ENCODE data around the gene WNT4.
A peak's percentile ranks its signal among the peaks of the same experiment; 100 is the strongest.

The WNT4 gene

DNA sequence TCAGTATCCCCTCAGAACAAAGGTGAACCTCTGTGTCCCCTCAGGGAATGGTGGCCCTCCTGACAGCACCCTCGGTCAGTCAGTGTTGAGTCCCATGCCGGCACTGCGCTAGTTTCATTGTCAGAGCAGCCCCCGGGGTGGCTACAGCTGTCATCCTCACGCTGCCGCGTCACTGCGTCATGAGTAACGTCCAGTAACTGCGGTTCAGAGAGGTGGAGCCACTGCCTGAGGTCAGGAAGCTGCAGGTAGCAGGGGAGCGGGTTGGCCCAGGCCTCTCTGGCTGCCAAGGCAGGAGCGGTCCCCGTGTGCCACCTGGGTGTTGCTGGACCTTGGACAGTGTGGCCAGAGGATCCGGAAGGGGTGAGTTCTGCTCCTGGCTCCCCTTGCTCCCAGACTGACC is 20.2 kb upstream of the WNT4 start:
- DNase-seq, result no peak

DNA sequence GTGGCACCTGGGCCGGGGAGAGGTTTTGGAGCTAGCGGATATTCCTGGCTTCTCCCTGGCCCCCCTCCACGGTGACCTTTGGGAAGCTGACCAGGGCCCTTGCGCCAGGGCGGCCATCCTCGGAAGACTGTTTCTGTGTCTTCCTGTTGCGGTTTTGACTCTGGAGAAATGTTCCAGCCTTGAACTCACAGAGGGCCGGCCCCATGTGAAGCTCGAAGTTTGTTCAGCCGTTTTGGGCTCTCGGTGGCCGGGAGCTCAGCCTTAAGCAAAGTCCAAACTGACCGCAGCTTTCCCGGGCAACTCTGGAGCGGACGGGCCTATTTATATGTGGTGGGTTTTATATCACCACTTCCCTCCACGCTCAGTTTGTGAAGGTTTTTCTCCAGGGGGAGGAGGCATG is 17.0 kb upstream of the WNT4 start:
- no peak for DNase-seq

DNA sequence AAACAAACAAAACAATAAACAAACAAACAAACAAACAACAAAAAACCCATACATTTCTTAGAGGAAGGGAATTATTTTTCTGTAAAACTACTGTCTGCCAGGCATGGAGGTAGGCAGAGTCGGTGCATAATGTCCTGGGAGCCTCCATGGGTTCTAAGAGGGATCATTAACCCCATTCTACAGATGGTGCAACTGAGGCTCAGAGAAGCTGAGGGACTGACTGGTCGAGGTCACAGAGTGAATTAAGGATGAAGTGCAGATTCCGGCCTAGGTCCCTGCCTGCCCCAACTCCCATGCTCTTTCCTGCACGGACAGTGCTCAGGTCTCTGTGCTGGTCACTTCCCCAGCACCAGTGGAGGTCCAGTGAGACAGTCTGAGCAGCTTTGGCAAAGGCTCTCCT is 15.8 kb upstream of the WNT4 start:
- no peak for DNase-seq

DNA sequence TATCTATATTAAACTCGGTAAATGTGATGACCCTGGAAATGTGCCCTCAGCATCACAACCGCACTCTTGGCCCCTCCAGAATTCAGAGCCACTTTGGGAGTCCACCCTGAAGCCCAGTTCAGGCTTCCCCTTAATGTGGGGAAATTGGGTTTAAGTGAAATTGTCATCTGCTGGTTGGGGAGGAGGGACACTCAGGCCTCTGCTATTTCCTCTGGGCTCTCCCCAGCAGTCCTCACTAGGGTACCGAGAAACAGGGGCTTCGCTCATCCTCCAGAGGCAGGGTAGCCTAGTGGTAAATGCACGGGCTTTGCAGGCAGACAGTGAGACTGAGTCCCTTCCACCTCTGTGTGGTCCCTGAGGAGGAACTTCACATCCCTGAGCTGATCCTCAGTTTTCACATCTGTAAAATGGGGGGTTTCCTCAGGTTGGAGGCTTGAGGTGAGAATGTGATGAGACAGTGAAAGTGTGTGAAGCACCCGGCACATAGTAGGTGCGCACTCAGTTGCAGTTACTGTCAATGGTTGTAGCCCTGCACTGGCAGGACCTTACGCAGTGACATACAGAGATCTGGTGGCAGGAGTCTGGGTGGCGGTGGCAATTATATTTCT is 14.6 kb upstream of the WNT4 start:
- no peak for DNase-seq

DNA sequence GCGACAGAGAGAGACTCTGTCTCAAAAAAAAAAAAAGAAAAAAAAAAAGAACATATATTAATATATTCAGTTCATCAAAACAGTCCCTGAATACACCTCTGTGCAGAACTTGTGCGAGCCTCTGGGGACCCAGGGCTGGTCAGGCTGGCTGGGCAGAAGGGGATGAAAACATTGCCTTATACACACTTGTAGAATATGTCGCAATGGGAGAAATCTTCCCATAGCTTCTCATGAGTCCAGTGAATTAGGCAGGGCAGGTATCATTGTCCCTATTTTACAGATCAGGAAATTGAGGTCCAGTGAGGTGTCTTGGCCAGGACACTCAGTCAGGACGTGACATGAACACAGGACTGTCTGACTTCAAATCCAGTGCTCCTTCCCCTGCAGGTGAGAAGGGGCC is 12.6 kb upstream of the WNT4 start:
- no peak for DNase-seq

DNA sequence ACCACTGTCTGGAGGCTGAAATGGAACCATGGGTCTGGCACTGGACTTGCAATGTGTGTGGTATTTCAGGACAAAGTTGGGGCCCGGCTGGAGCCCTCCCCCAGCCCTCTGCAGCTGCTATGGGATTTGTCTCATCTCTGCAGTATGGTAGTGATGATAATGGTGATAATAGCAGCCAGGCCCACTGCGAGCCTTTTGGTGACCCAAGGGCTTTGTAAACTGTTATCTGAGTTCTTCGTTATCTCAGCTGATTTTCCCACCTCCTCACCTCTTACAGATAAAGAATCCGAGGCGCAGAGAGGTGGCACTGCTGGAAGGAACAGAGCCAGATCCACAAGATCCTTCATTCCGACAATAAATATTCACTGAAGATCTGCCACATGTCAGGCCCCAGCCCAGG is 11.7 kb upstream of the WNT4 start:
- DNase-seq, result no peak

DNA sequence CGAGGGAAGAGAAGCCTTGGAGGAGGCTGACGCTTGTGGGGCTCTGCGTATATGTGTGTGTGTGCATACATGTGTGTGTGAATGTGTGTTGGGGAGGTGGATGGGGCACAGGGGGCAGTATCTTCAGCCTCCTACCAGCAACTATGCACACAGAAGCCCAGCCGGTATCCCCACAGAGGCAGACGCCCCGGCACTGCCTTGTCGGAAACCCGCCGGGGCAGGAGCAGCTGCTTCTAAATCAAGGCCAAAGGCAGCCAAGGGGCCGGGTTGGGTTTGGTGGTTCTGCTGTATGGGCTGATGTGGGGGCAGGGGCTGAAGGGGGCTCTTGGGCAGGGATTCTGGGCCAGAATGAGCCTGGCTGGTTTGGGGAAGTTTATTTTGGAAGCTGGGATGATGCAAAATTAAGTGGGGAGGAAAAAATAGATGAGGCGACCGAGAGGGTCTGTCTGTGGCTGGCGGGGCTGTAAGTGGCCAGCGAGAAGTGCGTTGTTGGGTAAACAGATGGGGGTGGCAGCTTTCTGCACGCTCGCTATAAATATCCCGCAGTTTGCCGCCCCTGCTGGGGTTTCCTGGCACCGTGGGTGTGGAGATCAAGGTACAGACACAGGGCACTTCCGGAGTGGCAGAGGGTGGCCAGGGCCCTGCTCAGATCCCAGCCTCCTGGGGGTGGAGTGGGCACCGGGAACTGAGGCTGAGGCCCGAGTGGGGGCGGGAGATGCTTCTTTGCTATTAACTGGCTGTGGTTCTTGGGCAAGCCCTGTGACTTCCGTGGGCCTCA is 11.0 kb upstream of the WNT4 start:
- DNase-seq, result no peak

DNA sequence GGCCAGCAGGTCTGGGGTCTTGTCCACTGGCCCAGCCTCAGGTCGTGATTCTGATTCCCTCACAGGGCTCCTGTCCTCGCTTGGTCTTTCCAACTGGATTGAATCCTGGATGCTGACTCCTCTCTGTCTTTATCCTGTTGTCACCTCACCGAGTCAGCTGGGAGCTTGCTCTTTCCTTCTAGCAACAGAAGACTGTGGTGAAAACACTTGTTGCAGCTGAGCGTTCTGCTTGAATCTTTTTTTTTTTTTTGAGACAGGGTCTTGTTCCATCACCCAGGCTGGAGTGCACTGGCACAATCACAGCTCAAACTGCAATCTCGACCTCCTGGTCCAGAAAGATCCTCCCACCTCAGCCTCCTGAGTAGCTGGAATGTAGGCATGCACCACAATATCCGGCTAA is 8.0 kb upstream of the WNT4 start:
- no peak for DNase-seq

DNA sequence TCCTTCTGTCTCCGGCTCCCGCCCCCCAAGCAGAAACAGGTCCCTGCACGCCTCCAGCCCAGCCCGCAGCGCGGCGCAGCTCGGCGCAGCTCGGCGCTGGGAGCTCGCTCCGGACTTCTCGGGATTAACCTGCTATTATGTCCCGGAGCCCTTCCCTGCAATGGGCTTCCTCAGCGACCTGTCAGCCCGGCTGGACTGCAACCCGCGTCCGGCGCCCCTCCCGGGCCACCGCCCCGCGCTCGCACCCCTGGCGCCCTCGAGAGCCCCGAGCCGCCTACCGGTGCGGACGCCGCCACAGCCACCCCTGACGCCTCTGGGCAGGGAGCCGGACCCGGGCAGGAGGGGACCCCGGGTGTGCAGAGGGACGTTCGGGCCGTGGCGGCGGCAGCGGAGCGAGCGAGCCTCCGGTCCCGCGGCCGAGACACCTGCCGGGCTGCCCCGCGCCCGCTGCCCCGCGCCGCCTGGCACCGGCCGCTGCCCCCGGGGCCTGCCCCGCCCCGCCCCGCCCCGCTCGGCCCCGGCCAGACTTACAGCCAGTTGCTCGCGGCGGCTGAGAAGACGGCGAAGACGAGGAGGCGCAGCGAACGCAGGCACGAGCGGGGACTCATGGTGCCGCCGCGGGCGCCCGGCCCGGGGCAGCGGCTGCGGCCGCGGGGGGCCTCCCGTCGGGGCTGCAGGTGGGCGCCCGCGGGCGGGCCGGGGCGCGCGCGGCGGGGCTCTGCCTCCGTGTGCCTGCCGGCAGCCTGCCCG is 407 bp downstream of the WNT4 start:
- no peak for DNase-seq

DNA sequence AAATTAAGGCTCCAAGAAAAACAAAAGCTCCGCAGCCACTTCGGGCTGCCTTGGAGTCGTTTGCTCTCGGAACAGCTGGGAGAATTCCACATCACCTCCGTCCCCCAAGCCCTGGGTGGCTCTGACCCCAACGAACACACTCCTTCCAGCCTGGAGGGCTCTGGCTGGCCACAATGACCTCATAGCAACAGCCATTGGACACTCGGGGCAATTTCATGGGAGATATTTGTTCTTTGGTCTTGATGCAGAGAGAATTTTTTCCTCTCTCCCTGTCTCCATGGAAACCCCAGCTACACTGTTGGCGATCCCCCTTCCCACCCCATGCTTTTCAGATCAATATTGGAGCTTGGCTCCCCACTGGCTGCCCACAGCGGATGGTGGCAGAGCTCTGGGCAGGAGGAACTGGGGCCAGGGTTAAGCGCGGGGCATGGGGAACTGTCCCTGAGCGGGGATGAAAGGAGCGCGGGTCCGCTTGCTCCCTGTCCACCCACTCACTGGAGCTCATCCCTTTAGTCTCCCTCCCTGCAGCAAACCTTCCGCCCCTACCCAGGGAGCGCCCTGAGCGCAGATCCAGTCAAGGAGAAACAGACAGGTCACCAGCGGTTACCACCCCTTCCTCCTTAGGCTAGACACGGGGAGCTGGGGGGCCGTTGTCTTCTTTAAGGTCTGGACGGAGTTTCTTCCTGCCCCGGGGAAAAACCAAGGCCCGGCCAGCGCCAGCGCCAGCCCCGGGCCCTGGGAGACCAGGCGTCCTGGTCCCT is 1.2 kb downstream of the WNT4 start:
- no peak for DNase-seq

DNA sequence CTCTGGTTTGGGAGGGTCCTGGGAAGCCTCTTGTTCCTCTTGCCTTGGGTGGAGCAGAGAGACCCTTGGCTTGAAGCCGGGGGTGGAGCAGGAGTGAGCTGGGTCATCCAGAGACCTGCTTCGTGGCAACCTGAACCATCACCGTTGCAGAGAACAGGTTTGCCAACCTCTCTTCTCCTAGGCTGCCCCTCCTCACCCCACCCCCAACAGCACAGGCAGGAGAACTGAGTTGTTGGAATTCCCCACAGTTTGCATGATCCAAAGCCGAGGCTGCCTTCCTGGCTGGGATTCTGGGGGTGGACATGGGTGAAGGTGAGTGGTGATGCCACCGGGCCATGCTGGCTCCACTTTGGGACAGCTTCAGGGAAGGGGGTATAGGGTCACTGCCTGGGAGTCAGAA is 2.2 kb downstream of the WNT4 start:
- no peak for DNase-seq

DNA sequence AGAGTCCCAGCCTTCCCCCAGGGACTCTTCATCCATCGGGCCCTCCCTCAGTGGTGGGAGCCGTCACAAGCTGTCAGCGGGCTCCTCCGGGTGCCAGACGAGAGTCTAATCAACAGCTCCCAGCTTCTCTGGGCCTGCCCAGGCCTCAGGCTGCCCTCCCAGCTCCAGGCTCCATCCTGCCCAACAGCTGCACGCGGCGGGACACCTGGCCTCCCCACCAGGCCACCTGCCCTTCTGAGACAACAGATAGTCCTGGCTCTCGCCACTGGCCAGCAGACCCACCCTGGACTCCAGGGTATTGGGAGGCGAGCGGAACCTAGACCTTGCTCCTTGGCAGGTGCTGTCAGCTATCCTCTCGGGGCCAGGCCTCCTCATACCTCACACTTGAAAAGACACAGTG is 3.1 kb downstream of the WNT4 start:
- DNase-seq, result no peak

DNA sequence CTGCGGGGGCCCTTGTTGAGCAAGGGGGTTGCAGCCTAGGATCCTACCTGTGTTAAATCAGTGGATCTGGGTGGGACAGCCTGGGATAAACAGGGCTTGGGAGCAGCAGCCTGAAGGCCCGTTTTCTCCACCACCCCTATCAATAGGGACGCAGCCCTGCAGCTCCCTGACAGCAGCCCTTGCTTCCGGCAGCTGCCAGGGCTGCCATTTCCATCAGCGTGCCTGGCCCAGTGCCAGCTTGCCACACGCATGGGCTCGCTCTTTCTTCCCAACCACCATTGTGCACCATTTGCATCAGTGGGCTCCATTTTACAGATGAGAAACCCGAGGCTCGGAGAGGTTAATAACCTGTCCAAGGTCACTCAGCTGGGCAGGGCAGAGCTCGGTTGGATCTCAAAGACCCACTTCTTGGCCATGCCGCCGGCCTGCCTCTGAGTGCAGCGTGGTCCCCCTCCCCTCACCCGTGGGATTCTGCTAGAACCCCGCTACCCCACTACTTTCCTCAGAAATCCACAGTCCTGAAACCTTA is 3.8 kb downstream of the WNT4 start:
- DNase-seq, result no peak

DNA sequence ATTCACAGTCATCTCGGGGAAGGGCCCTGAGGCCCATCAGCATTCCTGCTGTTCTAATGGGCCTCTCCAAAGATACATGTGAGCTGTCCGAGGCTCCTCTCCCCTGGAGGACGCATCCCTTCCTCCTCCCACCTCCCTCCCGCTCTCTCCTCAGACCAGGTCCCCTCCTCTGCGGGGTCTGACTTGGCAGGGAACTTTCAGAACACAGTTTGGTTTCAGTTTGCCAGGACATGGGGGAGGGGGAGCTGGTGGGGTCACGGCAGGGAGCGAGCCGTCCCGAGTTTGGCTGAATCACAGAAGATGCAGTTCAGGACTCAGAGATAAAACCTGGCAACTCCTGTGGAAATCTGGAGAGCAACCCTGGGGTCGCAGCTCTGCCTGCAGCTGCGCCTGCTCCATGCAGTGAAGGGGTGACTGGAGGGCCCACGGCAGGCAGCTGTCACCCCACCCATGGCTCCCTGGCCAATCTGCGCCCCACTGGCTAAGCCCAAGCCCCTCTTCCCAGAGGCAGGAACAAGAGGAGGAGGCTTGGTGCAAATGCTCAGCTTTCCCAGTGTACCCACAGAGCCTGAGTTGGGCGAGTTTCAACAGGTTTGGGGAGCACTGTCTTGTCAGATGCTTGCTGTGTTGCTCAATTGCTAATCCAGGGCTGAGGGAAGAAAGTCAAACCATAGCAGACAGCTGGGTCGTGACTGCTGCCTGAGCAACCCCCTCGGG is 5.7 kb downstream of the WNT4 start:
- DNase-seq, result no peak

DNA sequence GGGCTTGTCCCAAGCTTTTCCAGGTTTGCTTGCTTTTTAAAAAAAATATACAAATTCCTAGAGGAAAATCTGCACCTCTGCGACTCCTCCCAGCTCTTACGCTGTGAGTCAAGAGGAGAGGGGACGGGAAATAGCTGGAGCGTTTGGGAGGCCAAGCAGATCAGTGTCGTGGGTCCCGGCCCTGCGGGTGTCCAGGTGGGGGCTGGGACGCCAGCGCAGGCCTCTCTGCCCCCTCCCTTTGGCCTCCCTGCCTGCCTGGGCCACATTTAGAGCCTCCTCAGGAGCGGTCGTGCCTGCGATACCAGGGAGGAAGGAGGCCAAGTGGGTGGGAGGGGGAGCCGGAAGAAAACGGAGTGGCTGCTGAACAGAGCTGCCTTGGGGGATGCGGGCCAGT is 9.0 kb downstream of the WNT4 start:
- DNase-seq, result no peak

DNA sequence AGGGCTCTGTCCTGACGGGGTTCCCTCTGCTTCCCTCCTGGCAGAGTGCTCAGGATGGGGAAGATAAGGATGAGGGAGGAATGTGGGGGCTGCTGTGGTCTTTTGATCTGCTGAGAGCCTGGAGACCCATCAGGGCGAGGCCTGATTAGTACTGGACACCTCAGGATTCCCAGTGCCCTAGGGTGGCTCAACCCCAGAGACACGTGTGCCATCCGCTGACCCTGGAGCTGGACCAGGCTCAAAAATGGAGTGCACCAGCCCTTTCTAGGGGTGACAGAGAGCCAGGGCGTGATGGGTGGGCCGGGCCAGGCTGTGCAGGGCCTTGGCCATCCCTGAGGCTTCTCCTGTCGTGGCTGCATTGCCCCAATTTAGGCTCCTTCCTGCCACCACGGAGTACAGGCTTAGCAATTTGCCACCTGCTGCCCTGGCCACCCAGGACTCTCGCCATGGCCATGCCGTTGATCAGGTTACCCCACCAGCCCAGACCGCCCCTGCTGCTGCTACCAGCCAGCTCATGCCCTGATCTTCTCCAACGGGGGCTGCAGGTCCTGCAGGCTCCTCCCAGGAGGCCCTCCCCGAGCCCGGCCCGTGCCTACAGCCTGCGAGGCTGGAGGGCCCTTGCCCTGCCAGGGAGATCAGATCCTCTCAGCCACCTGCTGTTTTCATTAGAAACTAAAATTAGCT is 9.5 kb downstream of the WNT4 start:
- peak; percentile 52 for DNase-seq

DNA sequence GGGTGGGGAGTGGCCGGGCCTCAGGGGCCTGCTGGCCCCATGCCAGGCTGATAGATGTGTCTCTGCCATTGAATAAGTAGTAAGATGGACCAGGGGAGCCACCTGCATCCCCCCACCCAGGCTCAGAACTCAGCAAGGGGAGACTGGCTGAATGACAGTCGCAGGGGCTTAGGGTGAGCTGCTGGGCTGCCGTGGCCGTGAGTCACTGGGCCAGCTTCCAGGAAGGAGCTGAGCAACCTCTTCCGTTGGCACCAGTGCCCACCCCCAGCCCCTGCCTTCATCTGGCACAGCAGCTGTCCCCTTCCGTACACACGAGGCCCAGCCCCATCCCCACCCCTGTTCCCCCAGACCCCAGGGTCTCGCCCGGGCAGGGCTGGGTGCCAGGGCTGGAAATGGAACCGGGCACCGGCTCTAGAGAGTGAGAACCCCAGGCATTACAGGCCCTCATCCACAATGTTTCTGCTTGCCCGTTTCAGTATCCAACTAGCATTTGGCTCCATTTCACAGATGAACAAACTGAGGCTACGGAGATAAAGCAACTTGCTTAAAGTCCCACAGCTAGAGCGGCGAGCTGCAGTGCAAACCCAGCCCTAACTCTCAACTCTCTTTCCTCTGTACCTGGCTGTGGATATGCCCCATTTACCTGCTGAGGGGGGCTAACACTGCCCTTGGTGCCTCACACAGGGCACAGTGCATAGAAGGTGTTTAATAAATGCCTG is 10.2 kb downstream of the WNT4 start:
- no peak for DNase-seq

DNA sequence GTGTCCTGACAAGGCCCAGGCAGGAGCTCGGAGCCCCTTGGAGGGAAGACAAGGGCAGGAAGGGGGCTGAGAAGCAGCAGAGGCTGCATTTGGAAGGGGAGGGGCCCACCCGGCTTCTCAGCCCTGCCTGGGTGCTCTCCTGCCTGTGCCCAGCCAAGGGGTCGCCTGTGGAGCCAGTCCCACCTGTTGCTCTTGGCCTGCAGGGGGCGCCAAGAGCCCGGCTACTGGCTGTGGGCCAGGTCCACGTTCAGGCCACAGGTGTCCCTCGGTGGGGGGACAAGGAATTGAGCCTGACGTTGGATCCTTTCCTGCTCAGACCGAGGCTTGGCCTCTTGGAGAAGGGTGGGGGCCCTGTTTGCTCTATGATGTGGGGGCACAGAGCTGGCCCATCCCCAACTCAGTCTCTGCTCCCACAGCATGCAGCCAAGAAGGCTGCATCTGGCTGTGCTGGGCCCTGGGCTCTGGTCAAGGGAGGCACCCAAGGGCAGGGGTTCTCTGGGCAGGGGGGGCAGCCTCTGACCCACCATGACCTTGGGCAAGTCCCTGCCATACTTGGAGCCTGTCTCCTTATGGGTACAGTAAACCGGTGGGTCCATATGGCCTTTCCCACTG is 10.9 kb downstream of the WNT4 start:
- DNase-seq, result no peak

DNA sequence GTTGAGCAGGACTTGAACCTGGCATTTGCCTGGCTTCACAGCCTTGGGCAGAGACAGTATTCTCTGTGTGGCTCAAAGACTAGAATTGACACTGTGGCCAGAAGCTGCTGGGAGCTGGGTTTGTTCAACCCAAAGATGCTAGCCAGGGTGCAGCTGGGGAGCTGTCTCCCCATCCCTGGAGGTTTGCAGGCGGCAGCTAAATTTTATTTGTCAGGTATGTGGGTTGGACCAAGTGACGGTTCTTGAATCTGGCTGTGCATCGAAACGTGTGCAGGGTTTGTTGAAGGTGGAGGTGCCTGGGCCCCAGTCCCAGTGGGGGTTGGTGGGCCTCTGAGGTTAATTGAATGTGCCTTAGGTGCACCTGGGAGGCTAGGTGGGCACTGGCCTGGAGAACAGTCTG is 11.8 kb downstream of the WNT4 start:
- DNase-seq, result no peak

DNA sequence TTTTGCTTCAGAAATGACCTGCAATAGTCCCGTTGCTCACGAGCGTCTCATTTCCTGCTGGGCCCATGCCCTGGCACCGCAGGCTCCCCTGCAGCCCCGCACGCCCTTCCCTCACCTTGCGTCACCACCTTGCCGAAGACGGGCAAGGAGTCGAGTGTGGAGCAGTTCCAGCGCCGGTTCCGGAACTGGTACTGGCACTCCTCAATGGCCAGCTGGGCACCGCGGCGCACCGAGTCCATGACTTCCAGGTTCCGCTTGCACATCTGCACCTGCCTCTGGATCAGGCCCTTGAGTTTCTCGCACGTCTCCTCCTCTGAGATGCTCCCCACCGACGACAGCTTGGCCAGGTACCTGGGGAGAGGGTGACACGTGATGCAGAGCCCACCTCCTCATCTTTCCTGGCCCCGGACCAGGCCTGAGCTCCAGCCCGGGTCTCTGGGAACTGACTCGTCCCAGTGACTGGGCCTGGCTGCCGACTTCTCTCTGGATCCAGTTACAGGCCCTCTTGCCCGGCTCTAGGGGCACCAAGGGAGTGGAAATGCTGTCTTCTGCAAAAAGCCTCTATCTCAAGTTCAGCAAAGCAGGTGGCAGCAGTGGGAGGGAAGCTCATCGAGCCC is 13.3 kb downstream of the WNT4 start:
- DNase-seq, result no peak

Measured in DMS 273 treated with DMSO at 0.1 percent for 48 hours (cell line).